GM12801 (cell line): ENCODE data around the gene PDE8A.

Source experiments
- CTCF ChIP-seq: IDR thresholded peaks from one replicate; pipeline ENCODE4 v1.5.1; 2011; ENCODE audit warnings: control low read depth; ENCODE audit not compliant: insufficient read length; ENCODE audit errors: extremely low read depth

The PDE8A gene

GRCh38 chr15:85064710-85065109 lies 83.1 kb downstream of the PDE8A start:
- no peak for TF ChIP-seq CTCF

- TF ChIP-seq CTCF, result no peak
Observed at GRCh38 chr15:85071061-85071460, 89.4 kb downstream of the PDE8A start.

GRCh38 chr15:85071504-85071903 lies 89.8 kb downstream of the PDE8A start:
- TF ChIP-seq CTCF, result no peak

- TF ChIP-seq CTCF, result no peak
Observed at GRCh38 chr15:85072917-85073316, 91.3 kb downstream of the PDE8A start.

GRCh38 chr15:85073556-85074194 lies 92.0 kb downstream of the PDE8A start:
- TF ChIP-seq CTCF, result no peak

GRCh38 chr15:85086855-85087254 lies 105.2 kb downstream of the PDE8A start:
- TF ChIP-seq CTCF, result no peak

- TF ChIP-seq CTCF, result no peak
Observed at GRCh38 chr15:85088300-85088699, 106.6 kb downstream of the PDE8A start.
